HG02840 (cell line): ENCODE measurements around the gene HACD2.

Experiments
- ATAC-seq: cut with Tn5 transposase; IDR thresholded peaks from one replicate; pipeline ENCODE4 v1.9.1; 2021; ENCODE audit warnings: mild to moderate bottlenecking, moderate library complexity, moderate number of reproducible peaks; ENCODE audit not compliant: unreplicated experiment, low FRiP score

Gene HACD2

DNA sequence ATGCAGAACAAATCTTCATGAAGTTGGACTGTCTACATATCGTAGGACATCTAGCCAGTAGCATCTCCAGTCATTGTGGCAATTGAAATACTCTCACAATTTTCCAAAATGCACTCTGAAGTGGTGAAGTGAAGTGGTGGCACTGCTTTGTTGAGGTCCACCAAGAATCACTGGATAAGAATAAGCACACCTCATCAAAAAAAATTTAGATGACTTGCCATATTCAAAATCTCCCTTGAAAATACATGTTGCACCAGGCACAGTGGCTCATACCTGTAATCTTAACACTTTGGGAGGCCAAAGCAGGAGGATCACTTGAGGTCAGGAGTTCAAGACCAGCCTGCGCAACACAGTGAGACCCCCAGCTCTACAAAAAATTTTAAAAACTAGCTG, 12.9 kb downstream of the HACD2 start:
- no peak for ATAC-seq

GRCh38 chr3:123571264-123571972, 13.4 kb downstream of the HACD2 start:
- no peak for ATAC-seq

DNA sequence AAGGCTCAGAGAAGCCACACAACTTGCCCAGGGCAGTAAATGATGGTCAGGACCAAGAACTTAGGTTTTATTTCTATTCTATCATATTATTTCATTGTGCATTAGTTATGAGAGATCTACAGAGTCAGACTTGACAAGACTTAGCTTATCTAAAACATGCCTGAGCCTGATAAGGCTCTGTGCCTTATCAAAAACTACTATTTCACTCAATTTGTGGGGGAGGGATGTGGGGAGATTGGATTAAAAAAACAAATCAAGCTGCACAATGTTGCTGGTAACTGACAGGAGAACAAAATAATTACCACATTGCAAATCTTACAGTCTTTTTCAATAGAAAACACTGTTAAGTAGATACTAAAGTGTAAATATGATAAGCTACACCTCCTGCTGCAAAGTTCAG, 16.0 kb downstream of the HACD2 start:
- ATAC-seq = no peak

GRCh38 chr3:123568034-123568433, 16.8 kb downstream of the HACD2 start:
- no peak for ATAC-seq

- ATAC-seq = no peak
Observed at GRCh38 chr3:123564056-123564455, 20.8 kb downstream of the HACD2 start.

- no peak for ATAC-seq
Observed at GRCh38 chr3:123562547-123562946, 22.3 kb downstream of the HACD2 start.

GRCh38 chr3:123561188-123561587, 23.7 kb downstream of the HACD2 start:
- no peak for ATAC-seq

GRCh38 chr3:123559040-123559861, 25.6 kb downstream of the HACD2 start:
- ATAC-seq = no peak

DNA sequence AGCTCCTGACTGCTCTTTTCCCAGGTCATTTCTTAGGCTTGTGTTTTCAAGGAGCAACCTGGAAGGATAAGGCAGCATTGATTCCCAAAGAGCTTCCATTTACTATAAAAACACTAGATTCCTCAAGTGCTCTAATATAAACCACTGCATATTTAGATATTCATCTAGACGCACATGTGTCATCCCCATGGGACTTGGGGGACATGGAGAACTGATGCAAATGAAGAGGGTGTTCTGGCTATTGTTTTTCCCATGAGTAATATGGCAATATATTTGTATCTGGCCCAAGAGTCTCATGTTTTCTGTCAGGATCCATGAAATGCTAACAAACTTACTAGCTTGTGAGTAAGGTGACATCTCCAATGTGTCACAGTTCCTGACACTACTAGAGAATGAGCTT, 31.3 kb downstream of the HACD2 start:
- ATAC-seq = no peak

DNA sequence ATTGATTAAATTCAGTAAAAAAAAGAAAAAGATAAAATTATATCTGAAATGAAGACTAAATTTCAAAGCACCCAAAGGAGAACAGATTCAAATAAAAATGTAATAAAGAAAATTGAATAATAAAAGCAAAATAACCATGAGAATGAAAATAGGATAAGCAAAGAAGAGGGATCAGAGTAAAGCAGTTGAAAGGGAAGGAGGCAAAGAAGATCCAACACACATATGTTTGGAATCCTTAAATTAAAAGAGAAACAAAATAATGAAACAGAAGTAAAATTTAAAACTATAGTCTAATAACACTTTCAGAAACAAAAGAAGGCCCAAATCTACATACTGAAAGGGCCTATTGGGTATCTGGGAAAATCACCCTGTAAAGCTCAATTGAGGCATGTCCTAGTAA, 32.1 kb downstream of the HACD2 start:
- ATAC-seq = no peak

GRCh38 chr3:123552095-123552714, 32.6 kb downstream of the HACD2 start:
- no peak for ATAC-seq

GRCh38 chr3:123547881-123548519, 36.9 kb downstream of the HACD2 start:
- ATAC-seq = no peak

DNA sequence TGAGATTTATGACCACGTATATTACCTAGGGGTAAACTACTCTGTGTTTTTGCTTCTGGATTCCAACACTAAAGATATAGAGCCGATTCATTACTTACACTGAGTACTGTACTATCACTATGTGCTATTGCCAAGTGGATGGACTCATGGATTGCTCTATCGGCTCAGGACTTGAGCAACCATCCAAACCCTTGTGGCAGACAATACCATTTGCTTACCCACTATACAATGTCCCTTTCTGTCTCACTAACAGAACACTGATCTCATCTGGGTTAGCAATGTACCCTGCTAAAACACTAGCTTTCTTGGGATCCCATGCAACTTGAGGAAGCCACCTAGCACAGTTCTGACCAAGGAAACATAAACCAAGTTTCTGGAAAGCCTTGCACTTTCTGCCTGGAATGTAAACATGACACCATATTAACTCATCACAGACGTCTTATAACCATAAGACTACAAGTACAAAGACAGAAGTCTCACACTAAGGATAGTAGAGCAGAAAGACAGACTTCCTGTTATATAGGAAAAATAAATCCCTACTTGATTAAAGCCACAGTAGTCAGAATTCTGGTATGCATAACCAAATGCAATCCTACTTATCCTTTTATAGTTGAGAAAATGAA, 38.6 kb downstream of the HACD2 start:
- ATAC-seq = no peak

DNA sequence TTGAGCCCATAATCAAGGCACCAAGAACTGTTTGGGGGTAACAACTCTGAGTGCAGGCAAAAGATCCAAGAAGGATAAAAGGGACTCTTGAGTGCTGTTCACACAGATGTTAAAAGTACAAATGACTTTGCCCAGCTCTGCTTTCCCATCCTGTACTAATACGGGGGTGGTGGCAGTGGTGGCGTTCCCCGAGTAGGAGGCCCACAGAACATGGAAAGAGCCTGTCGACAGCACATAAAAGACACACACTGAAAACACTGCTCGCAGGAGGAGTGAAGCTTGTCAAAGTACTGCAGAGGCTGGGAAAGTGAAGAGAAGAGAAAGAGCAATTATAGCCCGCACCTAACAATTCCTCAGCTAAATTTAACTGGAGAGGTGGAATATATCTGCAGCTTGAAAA, 40.9 kb downstream of the HACD2 start:
- no peak for ATAC-seq

- no peak for ATAC-seq
Observed at GRCh38 chr3:123540285-123540684, 44.6 kb downstream of the HACD2 start.

- no peak for ATAC-seq
Observed at GRCh38 chr3:123536153-123536895, 48.5 kb downstream of the HACD2 start.

- ATAC-seq = no peak
Observed at GRCh38 chr3:123535580-123535979, 49.3 kb downstream of the HACD2 start.

- no peak for ATAC-seq
Observed at GRCh38 chr3:123534264-123534663, 50.6 kb downstream of the HACD2 start.

DNA sequence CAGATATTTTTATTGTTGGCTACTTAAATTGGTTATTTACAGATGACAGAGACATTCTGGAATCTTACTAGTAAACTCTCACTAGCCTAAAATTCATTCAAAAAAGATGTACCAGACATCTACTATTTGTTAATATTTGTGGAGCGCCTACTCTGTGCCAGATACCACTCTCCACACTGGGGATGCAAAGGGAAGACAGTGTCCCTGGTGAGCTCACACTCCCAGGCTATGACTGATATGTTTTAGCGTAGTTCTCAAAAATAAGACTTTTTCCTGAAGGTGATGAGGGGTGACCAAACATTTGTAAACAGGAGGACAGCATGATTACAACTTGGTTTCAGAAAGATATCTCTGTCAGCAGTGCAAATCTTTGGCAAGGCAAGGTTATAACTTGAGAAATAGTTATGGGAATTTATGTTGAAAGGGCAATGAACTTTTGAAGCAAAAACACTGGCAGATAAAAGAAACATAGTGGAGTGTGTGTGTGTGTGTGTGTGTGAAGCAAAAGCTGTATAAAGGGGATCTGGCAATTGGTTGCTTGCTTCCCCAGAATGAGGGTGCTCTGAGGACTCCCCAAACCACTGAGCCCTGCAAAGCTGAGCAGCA, 51.2 kb downstream of the HACD2 start:
- no peak for ATAC-seq

DNA sequence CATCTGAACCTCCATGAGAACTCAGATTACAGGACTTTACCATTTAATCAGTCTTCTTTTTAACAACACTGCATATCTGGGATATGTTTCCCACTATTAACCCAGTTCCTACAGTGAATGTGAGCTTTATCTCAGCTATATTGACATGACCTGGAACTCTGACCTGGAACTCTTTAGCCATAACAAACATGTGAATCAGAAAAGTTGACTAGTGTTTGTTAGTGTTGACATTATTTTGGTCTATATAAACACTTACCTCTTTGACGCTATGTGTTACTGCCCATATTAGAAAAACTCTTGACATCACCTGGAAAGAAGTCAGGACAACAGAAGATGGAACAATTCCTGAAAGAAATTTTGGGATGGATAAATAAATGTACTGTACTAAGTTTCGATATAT, 56.7 kb downstream of the HACD2 start:
- no peak for ATAC-seq
